ENCODE measurements around the gene MEGF11. TPM values are rescaled to one million over a fixed set of nuclear protein-coding genes. Genes with fewer than 3 reads are reported as not detected.

The MEGF11 gene
- total and polyA plus RNA-seq, 4 donors, result 0.16 to 1.5 (median 0.50) TPM

GRCh38 chr15:66221126-66221525 lies 32.4 kb downstream of the MEGF11 start:
- H3K27me3 ChIP-seq (ENCODE audit: control insufficient read depth in 3 of 3, insufficient read depth in 3 of 3, low read length in 2 of 3), result no peaks in the 10 kb centered on the region
- no peak overlapping the region for H3K9ac ChIP-seq (ENCODE audit: insufficient read depth in 1 of 2, low read length in 2 of 2)
- WGBS, 2 donors, result 44 to 46% methylated on average over 9 of the region's 9 CpGs
- no peak overlapping the region for H3K27ac ChIP-seq (ENCODE audit: low read depth in 1 of 2, low read length in 1 of 2)
- no peak overlapping the region for H3K4me3 ChIP-seq
- no peaks in the 10 kb centered on the region for H3K9me3 ChIP-seq (ENCODE audit: control insufficient read depth in 4 of 4, insufficient read depth in 3 of 4, low read length in 3 of 4)
- DNase-seq (peak; percentile 32 to 63 (median 37)), ATAC-seq (ENCODE audit: insufficient read depth, low FRiP score) (no peak)
- H3K4me1 ChIP-seq (ENCODE audit: control insufficient read depth in 5 of 5, insufficient read depth in 5 of 5, low read length in 5 of 5), result peaks cover 0 to 10% (median 0%) of the 10 kb centered on the region in 5 donors
- no peaks in the 10 kb centered on the region for H3K36me3 ChIP-seq (ENCODE audit: control insufficient read depth in 4 of 4, insufficient read depth in 4 of 4, low read length in 4 of 4)
- TF ChIP-seq, protein P1, sequence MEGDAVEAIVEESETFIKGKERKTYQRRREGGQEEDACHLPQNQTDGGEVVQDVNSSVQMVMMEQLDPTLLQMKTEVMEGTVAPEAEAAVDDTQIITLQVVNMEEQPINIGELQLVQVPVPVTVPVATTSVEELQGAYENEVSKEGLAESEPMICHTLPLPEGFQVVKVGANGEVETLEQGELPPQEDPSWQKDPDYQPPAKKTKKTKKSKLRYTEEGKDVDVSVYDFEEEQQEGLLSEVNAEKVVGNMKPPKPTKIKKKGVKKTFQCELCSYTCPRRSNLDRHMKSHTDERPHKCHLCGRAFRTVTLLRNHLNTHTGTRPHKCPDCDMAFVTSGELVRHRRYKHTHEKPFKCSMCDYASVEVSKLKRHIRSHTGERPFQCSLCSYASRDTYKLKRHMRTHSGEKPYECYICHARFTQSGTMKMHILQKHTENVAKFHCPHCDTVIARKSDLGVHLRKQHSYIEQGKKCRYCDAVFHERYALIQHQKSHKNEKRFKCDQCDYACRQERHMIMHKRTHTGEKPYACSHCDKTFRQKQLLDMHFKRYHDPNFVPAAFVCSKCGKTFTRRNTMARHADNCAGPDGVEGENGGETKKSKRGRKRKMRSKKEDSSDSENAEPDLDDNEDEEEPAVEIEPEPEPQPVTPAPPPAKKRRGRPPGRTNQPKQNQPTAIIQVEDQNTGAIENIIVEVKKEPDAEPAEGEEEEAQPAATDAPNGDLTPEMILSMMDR (IDR thresholded peaks at IDR 0.05; ENCODE audit: control extremely low read depth, extremely low read depth), result no peak

DNA sequence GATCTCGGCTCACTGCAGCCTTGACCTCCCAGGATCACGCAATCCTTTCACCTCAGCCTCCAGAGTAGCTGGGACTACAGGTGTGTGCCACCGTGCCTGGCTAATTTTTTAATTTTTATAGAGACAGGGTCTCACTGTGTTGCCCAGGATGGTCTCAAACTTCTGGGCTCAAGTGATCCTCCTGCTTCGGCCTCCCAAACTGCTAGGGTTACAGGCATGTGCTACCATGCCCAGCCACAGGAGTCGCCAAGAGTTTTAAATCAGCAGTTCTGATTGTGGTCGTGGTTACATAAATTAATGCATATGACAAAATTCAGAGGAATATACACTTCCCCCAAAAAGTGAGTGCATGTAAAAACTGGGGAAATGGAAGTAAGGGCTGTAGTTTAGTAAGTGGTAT lies 32.9 kb downstream of the MEGF11 start:
- Histone ChIP-seq H3K27me3 (ENCODE audit: control insufficient read depth in 3 of 3, insufficient read depth in 3 of 3, low read length in 2 of 3) (no peaks in the 10 kb centered on the region), H3K4me3 (no peak overlapping the region), H3K9me3 (ENCODE audit: control insufficient read depth in 4 of 4, insufficient read depth in 3 of 4, low read length in 3 of 4) (no peaks in the 10 kb centered on the region), H3K27ac (ENCODE audit: low read depth in 1 of 2, low read length in 1 of 2) (no peak overlapping the region), H3K9ac (ENCODE audit: insufficient read depth in 1 of 2, low read length in 2 of 2) (no peak overlapping the region), H3K4me1 (ENCODE audit: control insufficient read depth in 5 of 5, insufficient read depth in 5 of 5, low read length in 5 of 5) (peaks cover 0 to 10% (median 0%) of the 10 kb centered on the region in 5 donors), H3K36me3 (ENCODE audit: control insufficient read depth in 4 of 4, insufficient read depth in 4 of 4, low read length in 4 of 4) (no peaks in the 10 kb centered on the region)
- DNase-seq (no peak), ATAC-seq (ENCODE audit: insufficient read depth, low FRiP score) (no peak)
- 83 to 92% methylated on average over 6 of the region's 6 CpGs for WGBS, 2 donors
- TF ChIP-seq, protein P1 (IDR thresholded peaks at IDR 0.05; ENCODE audit: control extremely low read depth, extremely low read depth), result no peak

GRCh38 chr15:66219339-66219738 lies 34.2 kb downstream of the MEGF11 start:
- ATAC-seq (ENCODE audit: insufficient read depth, low FRiP score) (no peak), DNase-seq (no peak)
- no peak overlapping the region for H3K27ac ChIP-seq (ENCODE audit: low read depth in 1 of 2, low read length in 1 of 2)
- H3K4me3 ChIP-seq, result no peak overlapping the region
- no peak overlapping the region for H3K9ac ChIP-seq (ENCODE audit: insufficient read depth in 1 of 2, low read length in 2 of 2)
- no peaks in the 10 kb centered on the region for H3K9me3 ChIP-seq (ENCODE audit: control insufficient read depth in 4 of 4, insufficient read depth in 3 of 4, low read length in 3 of 4)
- TF ChIP-seq, protein P1 (IDR thresholded peaks at IDR 0.05; ENCODE audit: control extremely low read depth, extremely low read depth), result no peak
- peaks cover 0 to 10% (median 0%) of the 10 kb centered on the region in 5 donors for H3K4me1 ChIP-seq (ENCODE audit: control insufficient read depth in 5 of 5, insufficient read depth in 5 of 5, low read length in 5 of 5)
- WGBS, 2 donors, result 87 to 96% methylated on average over 2 of the region's 2 CpGs
- H3K36me3 ChIP-seq (ENCODE audit: control insufficient read depth in 4 of 4, insufficient read depth in 4 of 4, low read length in 4 of 4), result no peaks in the 10 kb centered on the region
- no peaks in the 10 kb centered on the region for H3K27me3 ChIP-seq (ENCODE audit: control insufficient read depth in 3 of 3, insufficient read depth in 3 of 3, low read length in 2 of 3)

GRCh38 chr15:66216806-66217205 lies 36.7 kb downstream of the MEGF11 start:
- TF ChIP-seq, protein P1 (IDR thresholded peaks at IDR 0.05; ENCODE audit: control extremely low read depth, extremely low read depth), result no peak
- 26 to 58% methylated on average over 2 of the region's 2 CpGs for WGBS, 2 donors
- Histone ChIP-seq H3K9ac (ENCODE audit: insufficient read depth in 1 of 2, low read length in 2 of 2) (no peak overlapping the region), H3K4me3 (no peak overlapping the region), H3K9me3 (ENCODE audit: control insufficient read depth in 4 of 4, insufficient read depth in 3 of 4, low read length in 3 of 4) (no peaks in the 10 kb centered on the region), H3K4me1 (ENCODE audit: control insufficient read depth in 5 of 5, insufficient read depth in 5 of 5, low read length in 5 of 5) (peaks cover 0 to 10% (median 0%) of the 10 kb centered on the region in 5 donors), H3K27me3 (ENCODE audit: control insufficient read depth in 3 of 3, insufficient read depth in 3 of 3, low read length in 2 of 3) (no peaks in the 10 kb centered on the region), H3K36me3 (ENCODE audit: control insufficient read depth in 4 of 4, insufficient read depth in 4 of 4, low read length in 4 of 4) (no peaks in the 10 kb centered on the region), H3K27ac (ENCODE audit: low read depth in 1 of 2, low read length in 1 of 2) (no peak overlapping the region)
- DNase-seq, result no peak
- ATAC-seq (ENCODE audit: insufficient read depth, low FRiP score), result no peak
